Smooth muscle cell (in vitro differentiated cells): Measurements from ENCODE around the gene SMIM28. TPM values are rescaled to one million over a fixed set of nuclear protein-coding genes. Genes with fewer than 3 reads are reported as not detected.

ENCODE experiments used
- DNase-seq: peaks from one replicate; lab custom pipeline; 2025; ENCODE audit not compliant: unreplicated experiment; lab: John Stamatoyannopoulos, UW
- H2AFZ ChIP-seq: fragments of 200-600 bp; sonication (generic); 2 replicates; pipeline ENCODE4 v1.6.0; 2016; ENCODE audit warnings: antibody characterized with exemption, low read depth, mild to moderate bottlenecking
- H3F3A ChIP-seq: fragments of 200-600 bp; sonication (generic); 2 replicates; pipeline ENCODE4 v1.6.0; 2017; ENCODE audit warnings: antibody characterized with exemption, low read depth
- H3K27ac ChIP-seq: fragments of 200-600 bp; sonication (generic); 2 replicates; pipeline ENCODE4 v1.5.1; 2016; ENCODE audit warnings: low read depth, mild to moderate bottlenecking
- H3K27me3 ChIP-seq: fragments of 200-600 bp; sonication (generic); 2 replicates; pipeline ENCODE4 v1.6.1; 2016; ENCODE audit warnings: low read depth, mild to moderate bottlenecking
- H3K36me3 ChIP-seq: fragments of 200-600 bp; sonication (generic); 2 replicates; pipeline ENCODE4 v1.5.1; 2016; ENCODE audit warnings: low read depth
- H3K4me1 ChIP-seq: fragments of 200-600 bp; sonication (generic); 2 replicates; pipeline ENCODE4 v1.5.1; 2016; ENCODE audit warnings: low read depth
- H3K4me2 ChIP-seq: fragments of 200-600 bp; sonication (generic); 2 replicates; pipeline ENCODE4 v1.6.0; 2016; ENCODE audit warnings: mild to moderate bottlenecking
- H3K4me3 ChIP-seq: fragments of 200-600 bp; sonication (generic); 2 replicates; pipeline ENCODE4 v1.5.1; 2016; ENCODE audit warnings: mild to moderate bottlenecking
- H3K79me2 ChIP-seq: fragments of 200-600 bp; sonication (generic); 2 replicates; pipeline ENCODE4 v1.6.0; 2016; ENCODE audit warnings: low read depth, mild to moderate bottlenecking
- H3K9ac ChIP-seq: fragments of 200-600 bp; sonication (generic); 2 replicates; pipeline ENCODE4 v1.6.0; 2016; ENCODE audit warnings: low read depth
- H3K9me3 ChIP-seq: fragments of 200-600 bp; sonication (generic); replicated peaks from 2 replicates; pipeline ENCODE4 v1.5.1; 2016; ENCODE audit warnings: low read depth
- H4K20me1 ChIP-seq: fragments of 200-600 bp; sonication (generic); 2 replicates; pipeline ENCODE4 v1.6.0; 2016; ENCODE audit warnings: low read depth
- WGBS: methylation state at CpG from one replicate; pipeline ENCODE4 v1.1.7; 2016; ENCODE audit warnings: low lambda C conversion rate; 5-methylcytosine and 5-hydroxymethylcytosine counted together
- polyA plus RNA-seq: library from polyadenylated mRNA; unstranded; fragments of >200 nt; fragmentation: Nextera tagmentation; extraction: Ambion mirVana; gene quantifications from 2 replicates; pipeline ENCODE4 v1.2.1, GENCODE V29; 2016
- total RNA-seq: library from RNA; depleted of rRNA; stranded (reverse); fragments of >200 nt; gene quantifications from 2 replicates; pipeline ENCODE4 v1.2.3, GENCODE V29; 2014
- TF ChIP-seq, protein P1 (sequence below): fragments of 200-600 bp; sonication (generic); IDR thresholded peaks from 2 replicates; pipeline ENCODE4 v1.5.1; 2017; ENCODE audit warnings: borderline replicate concordance, mild to moderate bottlenecking, antibody characterized with exemption; ENCODE audit not compliant: insufficient read depth, poor library complexity, severe bottlenecking

The SMIM28 gene
- not detected in 2 replicates for total RNA-seq
- not detected in 2 replicates for polyA plus RNA-seq

GRCh38 chr6:138377844-138378243 is at the start of gene SMIM28:
Gene SMIM28 (plus strand): TSS chr6:138377905. CDS start chr6:138378073, 168 bp downstream.
- DNase-seq = no peak
- Histone ChIP-seq H3K9ac (no peak within 1 kb of the TSS), H3K27ac (no peak within 1 kb of the TSS), H3K4me3 (no peak within 1 kb of the TSS), H3K27me3 (no peaks in the 10 kb centered on the region), H3K79me2 (no peaks in the 10 kb centered on the region), H3K4me2 (no peak within 1 kb of the TSS), H4K20me1 (no peaks in the 10 kb centered on the region), H3K9me3 (no peaks in the 10 kb centered on the region), H3K36me3 (no peaks in the 10 kb centered on the region), H3K4me1 (no peaks in the 10 kb centered on the region), H3F3A (no peaks in the 10 kb centered on the region), H2AFZ (no peak within 1 kb of the TSS)
- TF ChIP-seq, protein P1, sequence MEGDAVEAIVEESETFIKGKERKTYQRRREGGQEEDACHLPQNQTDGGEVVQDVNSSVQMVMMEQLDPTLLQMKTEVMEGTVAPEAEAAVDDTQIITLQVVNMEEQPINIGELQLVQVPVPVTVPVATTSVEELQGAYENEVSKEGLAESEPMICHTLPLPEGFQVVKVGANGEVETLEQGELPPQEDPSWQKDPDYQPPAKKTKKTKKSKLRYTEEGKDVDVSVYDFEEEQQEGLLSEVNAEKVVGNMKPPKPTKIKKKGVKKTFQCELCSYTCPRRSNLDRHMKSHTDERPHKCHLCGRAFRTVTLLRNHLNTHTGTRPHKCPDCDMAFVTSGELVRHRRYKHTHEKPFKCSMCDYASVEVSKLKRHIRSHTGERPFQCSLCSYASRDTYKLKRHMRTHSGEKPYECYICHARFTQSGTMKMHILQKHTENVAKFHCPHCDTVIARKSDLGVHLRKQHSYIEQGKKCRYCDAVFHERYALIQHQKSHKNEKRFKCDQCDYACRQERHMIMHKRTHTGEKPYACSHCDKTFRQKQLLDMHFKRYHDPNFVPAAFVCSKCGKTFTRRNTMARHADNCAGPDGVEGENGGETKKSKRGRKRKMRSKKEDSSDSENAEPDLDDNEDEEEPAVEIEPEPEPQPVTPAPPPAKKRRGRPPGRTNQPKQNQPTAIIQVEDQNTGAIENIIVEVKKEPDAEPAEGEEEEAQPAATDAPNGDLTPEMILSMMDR = no peak
- WGBS = 92% methylated on average over 6 of the region's 6 CpGs

DNA sequence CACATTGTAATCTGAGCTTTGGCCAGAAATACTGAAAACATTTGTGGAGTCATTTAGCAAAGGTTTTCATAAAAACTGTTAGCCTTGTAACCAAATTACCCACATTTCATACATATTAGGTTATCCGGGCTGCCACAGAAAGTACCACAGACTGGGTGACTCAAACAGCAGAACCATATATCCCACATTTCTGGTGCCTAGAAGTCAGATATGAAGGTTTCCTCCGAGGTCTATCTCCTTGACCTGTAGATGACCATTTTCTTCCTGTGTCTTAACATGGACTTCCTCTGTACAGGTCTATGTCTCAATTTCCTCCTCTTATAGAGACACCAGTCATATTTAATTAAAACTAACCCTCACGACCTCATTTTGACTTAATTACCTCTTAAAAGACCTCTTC is 49.5 kb upstream of the SMIM28 start:
- H3K27ac ChIP-seq = no peak overlapping the region
- H3K27me3 ChIP-seq = peaks cover 9% of the 10 kb centered on the region
- no peak for DNase-seq
- H3K4me3 ChIP-seq = no peak overlapping the region
- TF ChIP-seq, protein P1 = no peak
- no peaks in the 10 kb centered on the region for H3K79me2 ChIP-seq
- H3K36me3 ChIP-seq = no peaks in the 10 kb centered on the region
- H3K4me2 ChIP-seq = no peak overlapping the region
- no peaks in the 10 kb centered on the region for H3K4me1 ChIP-seq
- H4K20me1 ChIP-seq = no peaks in the 10 kb centered on the region
- H3K9ac ChIP-seq = no peak overlapping the region
- WGBS = 88% methylated on average over 3 of the region's 3 CpGs
- H2AFZ ChIP-seq = no peak overlapping the region
- no peaks in the 10 kb centered on the region for H3K9me3 ChIP-seq
- H3F3A ChIP-seq = no peaks in the 10 kb centered on the region

- Histone ChIP-seq H2AFZ (no peak overlapping the region), H3K79me2 (no peaks in the 10 kb centered on the region), H3F3A (no peaks in the 10 kb centered on the region), H3K4me2 (no peak overlapping the region), H3K9ac (no peak overlapping the region), H3K27me3 (peaks cover 9% of the 10 kb centered on the region), H3K36me3 (no peaks in the 10 kb centered on the region), H3K9me3 (no peaks in the 10 kb centered on the region), H3K4me1 (no peaks in the 10 kb centered on the region), H3K27ac (no peak overlapping the region), H3K4me3 (no peak overlapping the region), H4K20me1 (no peaks in the 10 kb centered on the region)
- no peak for DNase-seq
- TF ChIP-seq, protein P1 = no peak
- WGBS = 86% methylated on average over 1 of the region's 1 CpG
Observed at GRCh38 chr6:138330763-138331162, 46.9 kb upstream of the SMIM28 start.

DNA sequence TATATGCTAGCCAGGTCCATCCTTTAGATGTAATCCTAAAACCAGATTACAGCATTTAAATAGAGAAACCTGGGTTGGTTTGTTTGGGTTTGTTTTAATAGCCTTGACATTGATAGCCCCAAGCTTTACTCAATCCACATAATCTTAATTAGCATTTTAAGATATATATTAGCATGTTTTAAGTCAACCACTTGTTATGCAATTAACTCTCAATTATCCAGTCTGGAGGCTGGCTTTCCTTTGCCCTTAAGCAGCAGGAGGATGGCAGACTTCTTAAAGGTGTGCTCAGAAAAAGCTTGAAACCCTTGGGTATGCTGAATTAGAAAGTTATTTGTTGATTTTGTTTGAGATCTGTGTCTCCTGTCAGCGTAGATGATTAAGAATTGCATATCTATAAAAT is 46.3 kb upstream of the SMIM28 start:
- Histone ChIP-seq H3K4me3 (no peak overlapping the region), H3K27ac (no peak overlapping the region), H4K20me1 (no peaks in the 10 kb centered on the region), H2AFZ (no peak overlapping the region), H3K9ac (no peak overlapping the region), H3K36me3 (no peaks in the 10 kb centered on the region), H3K27me3 (peaks cover 9% of the 10 kb centered on the region), H3K4me1 (no peaks in the 10 kb centered on the region), H3K9me3 (no peaks in the 10 kb centered on the region), H3K79me2 (no peaks in the 10 kb centered on the region), H3F3A (no peaks in the 10 kb centered on the region), H3K4me2 (no peak overlapping the region)
- TF ChIP-seq, protein P1 = no peak
- WGBS = 29% methylated on average over 1 of the region's 1 CpG
- no peak for DNase-seq
